ENCODE measurements around the gene NPHP4. TPM values are rescaled to one million over a fixed set of nuclear protein-coding genes. Genes with fewer than 3 reads are reported as not detected.
"Not testable (repeated sequence)": the region's sequence is repeated elsewhere in the genome, so short reads cannot be mapped to it uniquely, and the experiment has no call there.

Gene NPHP4
- polyA plus RNA-seq, 1 donor = 5.1 TPM

DNA sequence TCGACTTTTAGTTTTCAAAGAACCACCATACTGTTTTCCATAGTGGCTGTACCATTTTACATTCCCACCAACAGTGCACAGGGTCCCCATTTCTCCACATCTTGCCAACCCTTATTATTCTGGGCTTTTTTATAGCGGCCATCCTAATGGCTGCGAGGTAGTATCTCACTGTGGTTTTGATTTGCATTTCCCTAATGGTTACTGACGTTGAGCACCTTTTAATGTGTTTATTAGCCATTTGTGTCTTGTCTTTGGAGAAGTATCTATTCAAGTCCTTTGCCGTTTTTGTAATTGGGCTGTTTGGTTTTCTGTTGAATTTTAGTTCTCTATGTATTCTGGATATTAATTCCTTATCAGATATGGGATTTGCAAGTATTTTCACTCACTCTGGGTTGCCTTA is 31.1 kb upstream of the NPHP4 start:
- no peak for DNase-seq

DNA sequence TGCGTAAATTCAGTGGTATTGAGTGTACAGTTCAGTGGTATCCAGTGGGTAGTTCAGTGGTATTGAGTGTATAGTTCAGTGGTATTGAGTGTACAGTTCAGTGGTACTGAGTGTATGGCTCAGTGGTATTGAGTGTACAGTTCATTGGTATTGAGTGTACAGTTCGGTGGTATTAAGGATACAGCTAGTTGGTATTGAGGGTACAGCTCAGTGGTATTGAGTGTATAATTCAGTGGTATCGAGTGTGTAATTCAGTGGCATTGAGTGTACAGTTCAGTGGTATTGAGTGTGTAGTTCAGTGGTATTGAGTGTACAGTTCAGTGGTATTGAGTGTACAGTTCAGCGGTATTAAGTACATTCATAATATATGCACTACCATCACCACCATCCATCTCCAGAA is 30.0 kb upstream of the NPHP4 start:
- DNase-seq = no peak

DNA sequence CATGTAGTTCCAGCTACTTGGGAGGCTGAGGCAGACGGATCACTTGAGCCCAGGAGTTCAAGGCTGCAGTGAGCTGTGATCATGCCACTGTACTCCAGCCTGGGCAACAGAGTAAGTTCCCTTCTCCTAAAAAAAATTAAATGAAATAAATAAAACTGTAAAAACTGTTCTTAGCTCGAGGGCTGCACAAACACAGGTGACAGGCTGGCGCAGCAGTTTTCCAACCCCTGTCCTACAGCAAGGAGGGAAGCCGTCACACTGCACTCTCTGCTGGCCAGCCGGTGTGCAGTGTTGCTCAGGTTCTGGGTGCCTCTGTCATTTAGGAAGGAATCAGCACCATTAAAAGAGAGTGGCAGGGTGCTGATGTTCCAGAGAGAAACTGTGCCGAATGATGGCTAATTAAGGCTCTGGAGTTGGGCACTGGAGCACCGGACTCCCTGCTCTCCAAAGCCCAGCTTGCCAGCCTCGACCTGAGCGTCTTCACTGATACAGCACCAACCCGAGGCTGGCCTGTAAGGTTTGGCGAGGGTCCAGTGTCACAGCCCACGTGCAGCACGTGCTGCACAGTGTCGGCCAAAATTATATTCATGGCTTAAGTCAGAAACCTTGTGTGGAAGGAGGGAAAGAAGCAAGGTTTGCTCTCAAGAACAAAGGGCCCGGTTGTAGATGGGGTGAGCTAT is 27.1 kb upstream of the NPHP4 start:
- no peak for DNase-seq

GRCh38 chr1:6017654-6018053 is 25.4 kb upstream of the NPHP4 start:
- DNase-seq = not testable (repeated sequence)

- DNase-seq = no peak
Observed at GRCh38 chr1:6016191-6016865, 24.1 kb upstream of the NPHP4 start.

GRCh38 chr1:6014130-6014999 is 22.1 kb upstream of the NPHP4 start:
- DNase-seq = no peak

DNA sequence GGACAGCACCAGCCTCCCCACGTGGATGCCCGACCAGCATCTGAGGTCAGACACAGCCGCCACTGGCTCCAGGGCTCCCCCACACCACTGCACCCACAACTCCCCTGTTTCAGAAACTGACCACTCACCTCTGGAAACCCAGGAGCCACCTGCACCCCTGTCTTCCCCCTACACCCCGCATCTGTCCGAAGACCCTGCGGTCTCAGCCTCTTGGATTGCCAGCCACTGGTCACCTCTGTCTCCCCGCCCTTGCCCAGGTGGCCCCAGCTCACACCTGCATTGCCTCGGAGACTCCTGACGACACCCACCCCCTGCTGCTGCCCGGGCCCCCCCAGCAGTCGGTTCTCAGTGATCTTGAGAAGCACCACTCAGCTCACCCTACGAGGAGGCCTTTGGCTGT is 21.3 kb upstream of the NPHP4 start:
- no peak for DNase-seq

DNA sequence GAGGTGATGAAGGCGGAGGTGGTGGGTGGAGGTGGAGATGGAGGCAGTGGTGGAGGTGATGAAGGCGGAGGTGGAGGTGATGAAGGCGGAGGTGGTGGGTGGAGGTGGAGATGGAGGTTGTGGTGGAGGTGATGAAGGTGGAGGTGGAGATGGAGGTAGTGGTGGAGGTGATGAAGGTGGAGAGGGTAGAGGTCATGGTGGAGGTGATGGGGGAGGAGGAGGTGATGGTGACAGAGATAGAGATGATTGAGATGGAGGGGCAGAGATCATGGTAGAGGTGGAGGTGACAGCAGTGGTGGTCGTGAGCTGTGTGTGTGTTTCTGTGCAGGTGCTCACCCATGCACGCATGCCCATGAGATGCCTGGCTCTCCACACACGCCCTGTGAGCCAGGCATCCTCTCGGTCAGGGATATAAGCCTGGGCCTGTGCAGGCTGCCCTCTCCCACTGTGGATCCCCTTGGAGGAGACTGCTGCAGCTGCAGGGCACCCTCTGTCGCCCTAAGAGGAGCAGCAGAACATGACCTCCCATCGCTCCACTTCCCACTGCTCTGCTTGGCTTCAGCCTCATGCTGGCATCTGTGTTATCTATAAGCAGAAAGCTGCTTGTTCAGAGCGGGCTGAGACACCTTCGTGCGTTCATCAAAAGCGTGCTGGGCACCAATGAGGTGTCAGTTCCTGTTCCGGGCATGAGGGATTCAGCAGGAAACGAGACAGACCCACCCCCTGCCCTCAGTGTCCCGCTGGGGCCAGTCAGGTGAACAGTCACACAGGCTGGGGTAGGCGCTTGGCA is 20.5 kb upstream of the NPHP4 start:
- DNase-seq = no peak

DNA sequence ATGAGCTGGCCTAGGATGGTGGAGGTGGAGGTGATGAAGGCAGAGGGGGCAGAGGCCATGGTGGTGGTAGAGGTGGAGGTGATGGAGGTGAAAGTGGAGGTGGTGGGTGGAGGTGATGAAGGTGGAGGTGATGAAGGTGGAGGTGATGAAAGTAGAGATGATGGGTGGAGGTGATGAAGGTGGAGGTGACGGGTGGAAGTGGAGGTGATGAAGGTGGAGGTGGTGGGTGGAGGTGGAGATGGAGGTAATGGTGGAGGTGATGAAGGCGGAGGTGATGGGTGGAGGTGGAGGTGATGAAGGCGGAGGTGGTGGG is 19.7 kb upstream of the NPHP4 start:
- DNase-seq = no peak

DNA sequence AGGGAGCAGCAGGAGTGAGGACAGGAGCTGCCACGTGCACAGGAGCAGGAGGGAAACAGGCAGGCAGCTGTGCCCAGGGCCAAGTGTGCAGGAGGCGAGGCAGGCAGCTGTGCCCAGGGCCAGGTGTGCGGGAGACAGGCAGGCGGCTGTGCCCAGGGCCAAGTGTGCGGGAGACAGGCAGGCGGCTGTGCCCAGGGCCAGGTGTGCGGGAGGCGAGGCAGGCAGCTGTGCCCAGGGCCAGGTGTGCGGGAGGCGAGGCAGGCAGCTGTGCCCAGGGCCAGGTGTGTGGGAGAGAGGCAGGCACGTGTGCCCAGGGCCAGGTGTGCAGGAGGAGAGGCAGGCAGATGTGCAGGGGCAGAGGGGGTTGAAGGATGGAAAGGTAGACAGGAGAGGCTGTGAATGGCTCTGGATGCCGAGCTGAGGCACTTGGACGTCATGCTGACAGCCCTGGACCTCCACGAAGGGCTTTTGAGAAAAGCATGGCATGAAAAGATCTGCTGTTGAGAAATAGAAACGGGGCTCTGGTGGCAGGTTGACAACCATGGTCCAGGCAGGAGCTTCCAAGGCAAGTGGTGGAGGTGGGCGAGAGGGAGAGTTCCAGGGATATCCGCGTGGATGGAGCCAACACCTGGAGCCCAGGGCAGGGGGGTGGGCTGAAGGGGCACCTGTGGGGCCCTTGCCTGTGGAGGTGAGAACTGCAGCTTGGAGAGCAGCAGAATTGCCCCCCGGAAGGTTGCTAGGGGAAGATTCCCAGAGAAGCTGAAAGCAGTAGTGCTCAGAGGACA is 19.1 kb upstream of the NPHP4 start:
- no peak for DNase-seq

DNA sequence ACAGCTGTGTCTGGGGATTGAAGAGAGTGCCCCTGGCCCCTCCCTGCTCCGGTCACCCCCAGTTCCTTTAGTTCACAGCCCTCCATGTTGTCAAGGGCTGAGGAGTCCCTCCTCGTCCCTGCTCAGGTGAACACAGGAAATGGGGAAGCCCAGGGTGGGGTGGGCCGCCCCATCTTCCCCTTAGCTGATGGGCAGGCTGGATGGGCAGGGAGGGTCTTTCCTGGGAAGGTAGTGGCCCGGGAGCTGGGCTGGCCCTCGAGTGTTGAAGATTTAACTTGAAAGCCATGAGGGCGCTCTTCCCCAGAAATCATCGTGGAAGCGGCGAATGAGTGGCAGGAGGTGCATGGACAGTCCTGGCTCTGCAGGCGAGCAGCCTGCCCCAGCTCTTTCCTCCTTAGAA is 18.3 kb upstream of the NPHP4 start:
- no peak for DNase-seq

DNA sequence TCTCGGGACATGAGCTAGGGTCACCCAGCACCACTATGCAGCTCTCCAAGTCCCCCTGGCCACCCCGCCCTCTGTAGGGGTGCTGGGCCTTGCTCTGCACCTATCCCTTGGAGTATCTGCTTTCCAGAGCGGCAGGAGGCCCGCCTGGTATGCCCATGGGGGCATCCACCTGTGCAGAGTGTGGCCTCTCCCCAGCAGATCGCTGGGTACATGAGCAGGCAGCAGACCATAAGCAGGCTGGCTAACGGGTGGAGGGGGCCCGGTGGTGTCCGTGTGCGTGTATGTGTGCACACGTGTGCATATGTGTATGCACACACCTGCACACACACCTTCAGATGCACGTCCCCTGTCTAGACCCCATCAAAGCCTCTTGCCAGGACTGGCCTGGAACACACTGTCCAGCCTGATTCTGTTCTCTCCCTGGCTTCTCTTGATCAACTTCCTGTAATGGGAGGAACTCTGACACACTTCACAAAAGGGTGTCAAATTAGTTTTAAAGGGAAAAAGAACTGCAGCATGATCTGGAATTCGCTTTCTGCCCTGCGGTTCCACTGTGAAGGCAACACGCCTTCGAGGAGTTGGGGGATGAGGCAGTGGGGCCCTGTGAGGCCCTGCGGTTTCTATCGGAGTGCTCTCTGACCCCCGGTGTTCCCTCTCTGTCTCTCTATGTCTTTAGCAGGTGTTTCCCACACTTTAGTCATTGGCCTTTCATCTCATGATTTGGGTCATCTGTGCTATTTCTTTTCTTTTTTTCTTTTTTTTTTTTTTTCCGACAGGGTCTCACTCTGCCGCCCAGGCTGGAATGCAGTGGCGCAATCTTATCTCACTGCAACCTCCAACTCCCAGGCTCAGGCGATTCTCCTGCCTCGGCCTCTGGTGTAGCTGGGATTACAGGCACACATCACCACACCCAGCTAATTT is 17.2 kb upstream of the NPHP4 start:
- no peak for DNase-seq

DNA sequence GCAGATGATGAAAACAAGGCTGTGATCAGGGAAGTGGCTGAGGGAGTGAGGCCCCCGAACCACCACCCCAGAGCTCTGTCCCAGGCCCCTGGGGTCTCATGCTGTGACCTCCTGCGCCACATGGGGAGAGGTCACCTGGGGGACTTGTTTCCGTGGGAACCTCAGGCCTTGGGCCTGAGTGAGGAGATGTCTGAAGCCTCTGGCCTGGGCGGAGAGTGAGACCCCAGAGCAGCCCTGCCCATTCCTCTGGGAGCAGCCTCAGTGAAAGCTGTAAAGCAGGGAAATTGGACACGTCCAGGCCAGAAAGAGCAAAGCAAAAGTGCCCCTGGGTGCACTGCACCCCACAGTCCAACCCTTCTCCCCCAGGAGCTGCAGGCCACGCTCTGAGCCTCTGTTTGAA is 16.5 kb upstream of the NPHP4 start:
- DNase-seq = no peak

- DNase-seq = no peak
Observed at GRCh38 chr1:6008084-6008415, 15.8 kb upstream of the NPHP4 start.

DNA sequence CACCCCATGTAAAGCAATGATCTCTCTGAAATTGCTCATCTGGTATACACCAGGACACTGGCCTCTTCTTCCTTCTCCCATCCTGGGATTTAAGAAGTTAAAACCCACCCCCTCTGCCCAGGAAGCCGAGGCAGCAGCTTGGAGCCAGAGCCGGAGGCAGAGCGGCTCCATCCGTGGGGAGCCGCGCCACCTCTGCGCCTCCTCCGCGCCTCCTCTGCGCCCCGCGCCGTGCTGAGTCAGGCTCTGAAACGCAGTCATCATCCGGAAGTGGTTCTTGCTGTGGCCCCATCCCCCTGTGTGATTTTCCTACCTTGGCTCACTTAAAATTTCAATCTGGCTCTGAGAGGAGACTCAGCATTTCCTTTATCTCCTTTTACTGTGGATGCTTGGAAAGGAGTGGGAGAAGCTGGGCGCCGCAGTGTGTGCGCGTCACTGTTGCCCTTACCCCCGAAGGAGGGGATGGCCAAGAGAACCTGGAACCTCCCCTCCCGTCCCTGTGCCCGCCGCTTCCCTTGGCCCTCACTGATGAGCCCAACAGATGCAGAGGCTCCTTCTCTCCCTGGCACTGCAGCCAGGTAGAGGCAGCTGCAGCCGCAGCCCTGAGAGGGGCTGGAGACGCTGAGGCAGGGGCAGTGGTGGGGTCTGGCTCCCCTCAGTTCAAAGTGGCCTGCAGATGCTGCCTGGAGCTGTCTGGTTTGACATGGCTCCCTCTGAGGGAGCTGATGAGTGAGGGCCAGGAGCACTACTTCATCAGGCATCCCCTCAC is 15.3 kb upstream of the NPHP4 start:
- no peak for DNase-seq

GRCh38 chr1:6006882-6007281 is 14.7 kb upstream of the NPHP4 start:
- DNase-seq = no peak

- DNase-seq = no peak
Observed at GRCh38 chr1:6005276-6005917, 13.2 kb upstream of the NPHP4 start.

- DNase-seq = no peak
Observed at GRCh38 chr1:6004412-6005123, 12.3 kb upstream of the NPHP4 start.
